ENCODE data around the gene CGB2. TPM values are rescaled to one million over a fixed set of nuclear protein-coding genes. Genes with fewer than 3 reads are reported as not detected.

Gene CGB2
- total and polyA plus RNA-seq, 2 donors (not counting 1 experiment from before 2014, with no cell fraction given), result not detected

GRCh38 chr19:49067554-49067953, 35.9 kb downstream of the CGB2 start:
- Histone ChIP-seq H3K27me3 (replicated peaks in 1 of 4; ENCODE audit: control extremely low read depth in 1 of 4, control insufficient read depth in 3 of 4, insufficient read depth in 4 of 4, low read length in 3 of 4) (peaks cover 0 to 66% (median 24%) of the 10 kb centered on the region in 4 experiments), H4K20me1 (ENCODE audit: control insufficient read depth, insufficient read depth, low read length, poor library complexity, severe bottlenecking) (no peaks in the 10 kb centered on the region), H3K4me1 (ENCODE audit: control insufficient read depth in 2 of 2, insufficient read depth in 2 of 2, low read length in 2 of 2) (peaks cover 0 to 9% of the 10 kb centered on the region in 2 donors), H3K4me2 (replicated peaks; ENCODE audit: low read depth, low read length, poor library complexity, severe bottlenecking) (no peak overlapping the region), H2AFZ (ENCODE audit: insufficient read depth, low read depth, low read length, poor library complexity, severe bottlenecking) (no peak overlapping the region), H3K9ac (ENCODE audit: low read length) (no peak overlapping the region), H3K9me3 (ENCODE audit: control extremely low read depth in 1 of 3, control insufficient read depth in 2 of 3, insufficient read depth in 1 of 3, low read length in 2 of 3) (peaks cover 0 to 20% (median 0%) of the 10 kb centered on the region in 3 donors), H3K36me3 (replicated peaks in 1 of 2; ENCODE audit: control extremely low read depth in 1 of 2, control insufficient read depth in 1 of 2, extremely low read depth in 1 of 2, insufficient read depth in 2 of 2, low read length in 1 of 2) (no peaks in the 10 kb centered on the region), H3K79me2 (ENCODE audit: control insufficient read depth, insufficient read depth, low read length) (no peaks in the 10 kb centered on the region), H3K4me3 (ENCODE audit: control extremely low read depth in 1 of 5, extremely low read depth in 1 of 5, insufficient read depth in 1 of 5, low read depth in 2 of 5, low read length in 4 of 5) (no peak overlapping the region), H3K27ac (ENCODE audit: low read length in 2 of 2) (no peak overlapping the region)
- WGBS (ENCODE audit: insufficient coverage), result 61% methylated on average over 3 of the region's 3 CpGs
- no peak overlapping the region for H3K4me3 Mint-ChIP-seq
- peaks cover 7% of the 10 kb centered on the region for H3K4me1 Mint-ChIP-seq
- H3K27ac Mint-ChIP-seq, result no peak overlapping the region
- TF ChIP-seq CTCF (IDR thresholded peaks at IDR 0.05), result no peak
- TF ChIP-seq EZH2 (IDR thresholded peaks at IDR 0.05; ENCODE audit: borderline replicate concordance, insufficient read depth, low read depth, low read length, poor library complexity, severe bottlenecking), result no peak
- DNase-seq (no peak), ATAC-seq (ENCODE audit: low read depth) (no peak)
- H3K9me3 Mint-ChIP-seq (ENCODE audit: insufficient read depth), result peaks cover 1% of the 10 kb centered on the region
- intact Hi-C loops (cut with micrococcal nuclease), result no loop called here
- H3K27me3 Mint-ChIP-seq, result peaks cover 58% of the 10 kb centered on the region
- ChIA-PET CTCF (no interaction called here), POLR2A (no interaction called here)

- Histone ChIP-seq H2AFZ (ENCODE audit: insufficient read depth, low read depth, low read length, poor library complexity, severe bottlenecking) (no peak overlapping the region), H3K27me3 (replicated peaks in 1 of 4; ENCODE audit: control extremely low read depth in 1 of 4, control insufficient read depth in 3 of 4, insufficient read depth in 4 of 4, low read length in 3 of 4) (peaks cover 0 to 73% (median 35%) of the 10 kb centered on the region in 4 experiments), H3K4me2 (replicated peaks; ENCODE audit: low read depth, low read length, poor library complexity, severe bottlenecking) (no peak overlapping the region), H3K79me2 (ENCODE audit: control insufficient read depth, insufficient read depth, low read length) (no peaks in the 10 kb centered on the region), H4K20me1 (ENCODE audit: control insufficient read depth, insufficient read depth, low read length, poor library complexity, severe bottlenecking) (no peaks in the 10 kb centered on the region), H3K27ac (ENCODE audit: low read length in 2 of 2) (no peak overlapping the region), H3K4me3 (ENCODE audit: control extremely low read depth in 1 of 5, extremely low read depth in 1 of 5, insufficient read depth in 1 of 5, low read depth in 2 of 5, low read length in 4 of 5) (no peak overlapping the region), H3K9ac (ENCODE audit: low read length) (no peak overlapping the region), H3K4me1 (ENCODE audit: control insufficient read depth in 2 of 2, insufficient read depth in 2 of 2, low read length in 2 of 2) (peaks cover 7 to 21% of the 10 kb centered on the region in 2 donors), H3K9me3 (ENCODE audit: control extremely low read depth in 1 of 3, control insufficient read depth in 2 of 3, insufficient read depth in 1 of 3, low read length in 2 of 3) (peaks cover 0 to 20% (median 0%) of the 10 kb centered on the region in 3 donors), H3K36me3 (replicated peaks in 1 of 2; ENCODE audit: control extremely low read depth in 1 of 2, control insufficient read depth in 1 of 2, extremely low read depth in 1 of 2, insufficient read depth in 2 of 2, low read length in 1 of 2) (no peaks in the 10 kb centered on the region)
- peaks cover 1% of the 10 kb centered on the region for H3K9me3 Mint-ChIP-seq (ENCODE audit: insufficient read depth)
- H3K27ac Mint-ChIP-seq, result no peak overlapping the region
- peaks cover 15% of the 10 kb centered on the region for H3K4me1 Mint-ChIP-seq
- DNase-seq, result no peak
- CTCF ChIA-PET, result interaction anchor here (1.0 to 1.3 kb wide), 2 partner anchors 29 to 36 kb away, joined by 4 read pairs; no protein-coding TSS in a partner anchor
- WGBS (ENCODE audit: insufficient coverage), result 93% methylated on average over 9 of the region's 9 CpGs
- intact Hi-C loops (cut with micrococcal nuclease), result no loop called here
- TF ChIP-seq EZH2 (IDR thresholded peaks at IDR 0.05; ENCODE audit: borderline replicate concordance, insufficient read depth, low read depth, low read length, poor library complexity, severe bottlenecking) (no peak), CTCF (IDR thresholded peaks at IDR 0.05) (no peak)
- H3K4me3 Mint-ChIP-seq, result no peak overlapping the region
- ATAC-seq (ENCODE audit: low read depth), result no peak
- H3K27me3 Mint-ChIP-seq, result peaks cover 72% of the 10 kb centered on the region
- POLR2A ChIA-PET, result no interaction called here
These were observed 37.3 kb downstream of the CGB2 start for GRCh38 chr19:49069026-49069425.

Data from B cell (primary cell).